WERI-Rb-1 (cell line): ENCODE data around the gene NR2F1.
A peak's percentile ranks its signal among the peaks of the same experiment; 100 is the strongest.

Source experiments
- DNase-seq: peaks from one replicate; pipeline ENCODE4 v3.0.0-alpha.2; 2020
- H3K27ac ChIP-seq: fragments of 250-450 bp; sonication (Bioruptor Pico); 2 replicates; pipeline ENCODE4 v1.5.1; 2020; ENCODE audit warnings: mild to moderate bottlenecking, moderate library complexity
- H3K27me3 ChIP-seq: fragments of 250-450 bp; sonication (Bioruptor Pico); 2 replicates; pipeline ENCODE4 v1.5.1; 2021; ENCODE audit warnings: mild to moderate bottlenecking, low read depth, moderate library complexity; ENCODE audit not compliant: insufficient read depth, severe bottlenecking
- H3K36me3 ChIP-seq: fragments of 250-450 bp; sonication (Bioruptor Pico); 2 replicates; pipeline ENCODE4 v1.5.1; 2020; ENCODE audit warnings: mild to moderate bottlenecking, moderate library complexity
- H3K4me3 ChIP-seq: 2 replicates; pipeline ENCODE4 v1.5.1; 2011; ENCODE audit warnings: low read depth, mild to moderate bottlenecking, control low read depth, low read length
- H3K9me3 ChIP-seq: fragments of 250-450 bp; sonication (Bioruptor Pico); 2 replicates; pipeline ENCODE4 v1.5.1; 2021; ENCODE audit warnings: mild to moderate bottlenecking, moderate library complexity; ENCODE audit not compliant: severe bottlenecking
- CTCF ChIP-seq: IDR thresholded peaks from 2 replicates; pipeline ENCODE4 v1.5.1; 2011; ENCODE audit warnings: low read depth, mild to moderate bottlenecking, control low read depth, inconsistent platforms, low read length

NR2F1 gene

DNA sequence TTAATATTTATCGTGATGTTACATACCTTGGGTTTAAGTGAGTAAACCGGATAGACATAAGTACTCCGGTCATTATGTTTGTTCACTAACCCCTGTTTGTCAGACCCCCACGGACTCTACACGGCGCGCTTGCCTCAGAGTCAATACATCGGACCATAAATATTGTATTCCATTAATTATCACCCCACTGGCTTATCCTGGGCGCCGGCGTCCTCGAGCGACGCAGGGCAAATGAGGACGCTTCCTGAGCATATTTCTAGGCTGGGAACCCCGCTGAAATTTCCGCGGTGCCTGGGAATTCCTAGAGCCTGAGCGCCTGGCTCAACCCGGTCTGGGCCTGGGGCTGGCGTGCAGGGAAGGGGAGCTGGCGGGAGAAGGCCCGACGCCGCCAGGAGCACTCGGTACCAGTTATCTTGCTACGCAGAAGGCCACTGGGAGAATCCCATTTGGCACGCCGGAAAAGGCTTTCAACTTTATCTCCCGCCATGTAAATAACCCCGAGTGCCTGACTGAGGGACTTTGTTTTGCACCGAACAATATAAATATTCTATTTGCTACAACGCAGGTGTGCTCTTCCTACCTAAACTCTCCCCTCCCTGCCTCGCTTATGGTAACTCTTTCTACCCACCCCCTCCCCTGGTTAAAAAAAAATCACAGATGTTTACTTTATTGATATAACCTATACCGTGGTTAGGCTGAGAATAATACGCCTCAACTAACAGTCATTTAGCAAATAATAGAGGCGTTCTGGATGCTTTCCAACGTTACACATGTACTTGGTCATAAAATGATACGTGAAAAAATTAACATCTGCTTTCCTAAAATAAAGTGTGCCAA, 19.4 kb downstream of the NR2F1 start:
- DNase-seq, result peak; percentile 79
- no peaks in the 10 kb centered on the region for H3K27me3 ChIP-seq
- H3K36me3 ChIP-seq, result no peaks in the 10 kb centered on the region
- H3K4me3 ChIP-seq, result peak overlapping the region; percentile 54
- peak overlapping the region; percentile 80 for H3K27ac ChIP-seq
- TF ChIP-seq CTCF, result no peak
- no peaks in the 10 kb centered on the region for H3K9me3 ChIP-seq

GRCh38 chr5:93603078-93603792, 20.2 kb downstream of the NR2F1 start:
- TF ChIP-seq CTCF, result no peak
- H3K27me3 ChIP-seq, result no peaks in the 10 kb centered on the region
- DNase-seq, result no peak
- no peaks in the 10 kb centered on the region for H3K9me3 ChIP-seq
- H3K4me3 ChIP-seq, result peak overlapping the region; percentile 54; the same call in 1 of the 2 replicates
- H3K27ac ChIP-seq, result peak overlapping the region; percentile 80
- no peaks in the 10 kb centered on the region for H3K36me3 ChIP-seq

DNA sequence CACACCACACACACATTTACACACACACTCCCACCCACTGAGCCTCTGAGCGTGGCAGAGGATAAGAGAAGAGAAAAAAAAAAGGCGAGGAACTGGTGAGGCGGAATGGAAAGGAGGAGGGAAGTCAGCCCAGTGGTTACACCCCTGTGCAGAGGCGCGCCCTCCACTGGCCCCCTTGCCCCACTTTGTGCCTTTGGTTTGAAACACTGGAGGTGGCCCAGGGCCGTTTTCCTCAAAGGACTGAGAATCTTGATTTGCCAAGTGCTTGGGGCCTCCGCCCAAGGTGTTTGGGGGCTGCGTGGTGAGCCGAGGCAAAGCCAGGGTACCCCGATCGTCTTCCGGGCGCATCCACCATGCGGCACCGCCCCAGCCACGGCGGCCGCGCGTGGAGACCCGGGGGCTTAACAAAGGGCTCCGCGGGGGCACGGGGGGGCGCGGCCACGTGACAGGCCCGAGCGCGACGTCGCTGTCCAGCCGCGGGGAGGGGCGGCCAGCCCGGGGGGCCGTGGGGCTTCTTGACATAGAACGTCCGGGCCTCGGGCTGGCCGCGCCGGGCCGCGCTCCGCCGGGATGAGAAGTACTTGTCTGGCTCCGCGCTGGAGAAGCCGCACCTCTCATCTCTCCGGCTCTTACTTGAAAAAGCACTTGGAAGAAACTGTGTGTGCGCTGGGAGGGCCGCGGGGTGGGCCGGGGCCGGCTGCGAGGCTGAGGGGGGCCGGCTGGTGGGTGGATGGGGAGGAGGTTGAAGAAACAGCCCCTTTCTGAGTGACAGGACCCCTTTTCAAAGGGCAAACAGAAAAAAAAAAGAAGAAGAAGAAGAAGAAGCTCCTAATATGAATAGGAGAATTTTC, 21.0 kb downstream of the NR2F1 start:
- Histone ChIP-seq H3K36me3 (no peaks in the 10 kb centered on the region), H3K27ac (peak overlapping the region; percentile 50), H3K27me3 (no peaks in the 10 kb centered on the region), H3K4me3 (peak overlapping the region; percentile 52), H3K9me3 (no peaks in the 10 kb centered on the region)
- DNase-seq, result peak; percentile 61
- no peak for TF ChIP-seq CTCF

DNA sequence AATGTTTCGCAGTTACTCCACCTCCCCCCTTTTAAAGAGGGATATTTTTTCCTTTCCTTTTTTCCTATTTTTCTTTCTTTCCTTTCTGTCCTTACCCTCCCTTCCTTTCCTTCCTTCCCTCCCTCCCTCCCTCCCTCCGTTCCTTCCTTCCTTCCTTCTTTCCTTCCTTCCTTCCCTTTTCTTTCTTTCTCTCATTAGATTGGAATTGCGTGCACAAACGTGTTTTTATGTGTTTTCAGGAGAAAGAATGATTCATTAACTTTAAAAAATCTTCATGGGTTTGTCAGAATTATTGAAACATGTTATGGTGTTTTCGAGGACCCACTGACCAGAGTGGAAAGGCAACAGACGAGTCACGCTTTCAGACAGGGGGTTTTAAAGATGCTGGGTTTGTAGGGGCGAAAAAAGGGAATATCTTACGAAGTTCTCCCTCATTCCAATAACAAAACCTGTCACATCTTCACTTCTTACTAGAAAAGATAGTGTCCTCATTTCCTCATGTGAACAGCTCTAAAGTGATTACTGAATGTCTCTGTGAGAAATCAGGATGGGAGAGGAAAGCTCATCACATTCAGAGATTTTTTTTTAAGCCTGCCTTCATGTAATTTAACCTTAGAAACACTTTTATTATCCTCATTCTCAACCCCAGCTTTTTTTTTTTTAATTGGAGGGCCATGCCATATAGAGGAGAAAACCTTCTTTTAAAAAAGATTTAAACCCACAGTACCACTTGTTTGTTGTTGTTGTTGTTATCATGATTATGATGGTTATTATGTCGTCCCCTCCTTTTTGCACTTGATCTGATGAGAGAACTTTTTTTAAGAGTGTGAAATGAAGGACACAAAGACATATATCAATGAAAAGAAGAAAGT, 21.9 kb downstream of the NR2F1 start:
- Histone ChIP-seq H3K27ac (no peak overlapping the region), H3K36me3 (no peaks in the 10 kb centered on the region), H3K9me3 (no peaks in the 10 kb centered on the region), H3K27me3 (no peaks in the 10 kb centered on the region), H3K4me3 (peak overlapping the region; percentile 52)
- no peak for DNase-seq
- no peak for TF ChIP-seq CTCF

- no peak for TF ChIP-seq CTCF
- H3K4me3 ChIP-seq, result no peak overlapping the region
- H3K9me3 ChIP-seq, result no peaks in the 10 kb centered on the region
- no peak for DNase-seq
- H3K27ac ChIP-seq, result no peak overlapping the region
- H3K36me3 ChIP-seq, result no peaks in the 10 kb centered on the region
- H3K27me3 ChIP-seq, result no peaks in the 10 kb centered on the region
These were observed 23.3 kb downstream of the NR2F1 start for GRCh38 chr5:93606382-93606752.
